HG02588 (cell line): ENCODE data around the gene DBNL.

ENCODE experiments used
- ATAC-seq: cut with Tn5 transposase; IDR thresholded peaks from one replicate; pipeline ENCODE4 v1.9.1; 2021; ENCODE audit warnings: mild to moderate bottlenecking, moderate library complexity; ENCODE audit not compliant: unreplicated experiment

The DBNL gene

GRCh38 chr7:44042221-44042620 is 2.3 kb upstream of the DBNL start:
- ATAC-seq: no peak

- ATAC-seq: no peak
Observed at GRCh38 chr7:44043902-44044301, 600 bp upstream of the DBNL start.

GRCh38 chr7:44045226-44046014 is 918 bp downstream of the DBNL start:
- peak; percentile 5 for ATAC-seq

- peak; percentile 55 for ATAC-seq
Observed at GRCh38 chr7:44046321-44047061, 2.0 kb downstream of the DBNL start.

GRCh38 chr7:44048031-44048795 is 3.7 kb downstream of the DBNL start:
- ATAC-seq: no peak

GRCh38 chr7:44050121-44050914 is 5.8 kb downstream of the DBNL start:
- ATAC-seq: no peak

GRCh38 chr7:44050915-44051560 is 6.5 kb downstream of the DBNL start:
- ATAC-seq: no peak

GRCh38 chr7:44051611-44052220 is 7.2 kb downstream of the DBNL start:
- ATAC-seq: no peak

- ATAC-seq: no peak
Observed at GRCh38 chr7:44052771-44053365, 8.4 kb downstream of the DBNL start.

- ATAC-seq: no peak
Observed at GRCh38 chr7:44056681-44057080, 12.2 kb downstream of the DBNL start.

GRCh38 chr7:44057181-44057848 is 12.8 kb downstream of the DBNL start:
- ATAC-seq: no peak

GRCh38 chr7:44057849-44058758 is 13.6 kb downstream of the DBNL start:
- ATAC-seq: no peak

GRCh38 chr7:44058759-44059218 is 14.3 kb downstream of the DBNL start:
- no peak for ATAC-seq

GRCh38 chr7:44059219-44060090 is 15.0 kb downstream of the DBNL start:
- ATAC-seq: peak; percentile 62

- no peak for ATAC-seq
Observed at GRCh38 chr7:44060091-44060947, 15.8 kb downstream of the DBNL start.
